Psoas muscle (tissue), 8 donors: Measurements from ENCODE around the gene RPS29. TPM values are rescaled to one million over a fixed set of nuclear protein-coding genes. Genes with fewer than 3 reads are reported as not detected.

Experiments used
- ATAC-seq, 4 donors: fragments of 200-7000 bp; cut with Tn5 transposase; one replicate each; pipeline ENCODE4 v1.9.1; 2020; ENCODE audit warnings: moderate library complexity in 3 of 4, mild to moderate bottlenecking in 2 of 4
- DNase-seq, 2 donors: peaks; one replicate each; pipeline ENCODE4 v3.0.0-alpha.2; 2020
- H3K27ac ChIP-seq: fragments of 200-600 bp; one replicate; pipeline ENCODE4 v1.8.0; 2022
- H3K27me3 ChIP-seq, 3 donors: fragments of 200-600 bp in 1 of 3; one replicate each; pipeline versions ENCODE4 v1.6.1 to v1.8.0; 2013 to 2022; ENCODE audit warnings: low read length in 2 of 3, mild to moderate bottlenecking in 2 of 3, moderate library complexity in 1 of 3; ENCODE audit not compliant: insufficient read depth in 3 of 3
- H3K36me3 ChIP-seq, 2 donors: fragments of 200-600 bp in 1 of 2; one replicate each; pipeline versions ENCODE4 v1.6.1 to v1.8.0; 2013 to 2022; ENCODE audit warnings: low read depth in 1 of 2, mild to moderate bottlenecking in 1 of 2, moderate library complexity in 1 of 2; ENCODE audit not compliant: insufficient read depth in 1 of 2
- H3K4me1 ChIP-seq: fragments of 200-600 bp; one replicate; pipeline ENCODE4 v1.8.0; 2022
- H3K4me3 ChIP-seq: fragments of 200-600 bp; one replicate; pipeline ENCODE4 v1.8.0; 2022; ENCODE audit warnings: mild to moderate bottlenecking
- H3K9me3 ChIP-seq: fragments of 200-600 bp; one replicate; pipeline ENCODE4 v1.8.0; 2022
- CTCF ChIP-seq: fragments of 200-600 bp; IDR thresholded peaks from one replicate; pipeline ENCODE4 v1.8.0; 2022; ENCODE audit warnings: antibody characterized with exemption
- WGBS, 3 donors: extraction: QIAGEN DNeasy Blood & Tissue Kit; methylation state at CpG; one replicate each; pipeline versions ENCODE4 v1.1.6 to v1.1.7; 2013; 5-methylcytosine and 5-hydroxymethylcytosine counted together
- intact Hi-C, 2 donors: fragments of 100-400 bp; cut with DNase I; formaldehyde crosslinking; loops; one replicate each; pipeline versions ENCODE4 v1.11.0 to v1.14.2; 2022
- polyA plus RNA-seq, 3 donors: library from polyadenylated mRNA; stranded (reverse); fragments of 200-250 nt; gene quantifications; one replicate each; pipeline ENCODE4 v1.2.3, GENCODE V29; 2013
- total RNA-seq, 4 donors: library from RNA; stranded (reverse); fragmentation: NEBNext Ultra II Directional in 2 of 4; extraction: Animal tissue kit (Norgen Biotek cat#: 25700) in 2 of 4; gene quantifications; one replicate each; pipeline versions ENCODE4 v1.2.1 to v1.2.4, GENCODE V29; 2021 to 2023
- donor health status: healthy with polysubstance abuse.
- donor health status: DM: no; HTN: no; CAD: no; lungs with moderate emphysema.
- donor health status: Bipolar disorder and iron deficiency.
- donor health status: healthy.
- donor health status: DM: yes; HTN: yes; CAD: no.
- donor health status: DM: no; HTN: no; CAD: no.
- donor health status: DM: no; HTN: no; CAD: no.
- donor health status: DM: yes; HTN: yes; CAD: no.

The RPS29 gene
- total and polyA plus RNA-seq, 7 donors, result 835 to 3,711 (median 1,213) TPM

GRCh38 chr14:49574038-49574437 lies 12.1 kb downstream of the RPS29 start:
- Histone ChIP-seq H3K36me3 (peaks cover 0 to 54% of the 10 kb centered on the region in 2 donors), H3K4me3 (no peak overlapping the region), H3K27ac (no peak overlapping the region), H3K27me3 (no peaks in the 10 kb centered on the region), H3K4me1 (peaks cover 3% of the 10 kb centered on the region), H3K9me3 (no peaks in the 10 kb centered on the region)
- intact Hi-C loops, result no loop called here
- DNase-seq, result no peak
- no peak for ATAC-seq
- WGBS, 3 donors, result 84 to 86% (median 85%) methylated on average over 5 of the region's 5 CpGs
- no peak for TF ChIP-seq CTCF

- ATAC-seq, result no peak
- H3K9me3 ChIP-seq, result no peaks in the 10 kb centered on the region
These were observed 16.9 kb downstream of the RPS29 start for GRCh38 chr14:49569281-49569680.

GRCh38 chr14:49566714-49567113 lies 19.5 kb downstream of the RPS29 start:
- no peak for ATAC-seq
- 89 to 96% (median 93%) methylated on average over 12 of the region's 12 CpGs for WGBS, 3 donors
- Histone ChIP-seq H3K36me3 (no peaks in the 10 kb centered on the region), H3K4me1 (no peaks in the 10 kb centered on the region), H3K27ac (no peak overlapping the region), H3K4me3 (no peak overlapping the region), H3K9me3 (no peaks in the 10 kb centered on the region), H3K27me3 (no peaks in the 10 kb centered on the region)
- no peak for DNase-seq
- no peak for TF ChIP-seq CTCF
- intact Hi-C loops, result no loop called here

More at GRCh38 chr14:49569281-49569680, 16.9 kb downstream of the RPS29 start:
- no peaks in the 10 kb centered on the region for H3K4me1 ChIP-seq
- 92 to 94% (median 92%) methylated on average over 3 of the region's 3 CpGs for WGBS, 3 donors
- H3K27me3 ChIP-seq, result no peaks in the 10 kb centered on the region
- no peak for DNase-seq
- TF ChIP-seq CTCF, result no peak
- H3K27ac ChIP-seq, result no peak overlapping the region
- H3K36me3 ChIP-seq, result peaks cover 0 to 22% of the 10 kb centered on the region in 2 donors
- H3K4me3 ChIP-seq, result no peak overlapping the region
- intact Hi-C loops, result no loop called here

- Histone ChIP-seq H3K27ac (no peak overlapping the region), H3K4me1 (no peaks in the 10 kb centered on the region), H3K36me3 (no peaks in the 10 kb centered on the region), H3K27me3 (no peaks in the 10 kb centered on the region), H3K9me3 (no peaks in the 10 kb centered on the region), H3K4me3 (no peak overlapping the region)
- DNase-seq, result no peak
- 89 to 93% (median 90%) methylated on average over 6 of the region's 6 CpGs for WGBS, 3 donors
- intact Hi-C loops, result no loop called here
- no peak for ATAC-seq
- TF ChIP-seq CTCF, result no peak
These were observed 26.0 kb downstream of the RPS29 start for GRCh38 chr14:49559979-49560768.

GRCh38 chr14:49553892-49554291 lies 32.3 kb downstream of the RPS29 start:
- no peaks in the 10 kb centered on the region for H3K27me3 ChIP-seq
- no peak overlapping the region for H3K27ac ChIP-seq
- H3K4me3 ChIP-seq, result no peak overlapping the region
- H3K4me1 ChIP-seq, result no peaks in the 10 kb centered on the region
- 61 to 65% (median 64%) methylated on average over 3 of the region's 3 CpGs for WGBS, 3 donors
- ATAC-seq, result no peak
- H3K9me3 ChIP-seq, result no peaks in the 10 kb centered on the region
- no peak for DNase-seq
- no peak for TF ChIP-seq CTCF
- intact Hi-C loops, result no loop called here
- H3K36me3 ChIP-seq, result no peaks in the 10 kb centered on the region
